PC-3 (cell line): ENCODE results near the gene UCK2.

Experiments used
- EZH2 ChIP-seq: fragments of 300-600 bp; sonication (generic); IDR thresholded peaks from one replicate; pipeline ENCODE4 v1.6.1; 2017; ENCODE audit warnings: antibody characterized with exemption, mild to moderate bottlenecking, low read length; ENCODE audit not compliant: unreplicated experiment
- EZH2phosphoT487 ChIP-seq: fragments of 300-600 bp; sonication (generic); IDR thresholded peaks from 2 replicates; pipeline ENCODE4 v1.6.1; 2018; ENCODE audit warnings: mild to moderate bottlenecking, antibody characterized with exemption, low read length, borderline replicate concordance
- TF ChIP-seq, protein P1 (sequence below): fragments of 300-600 bp; sonication (generic); conservative IDR thresholded peaks from 2 replicates; pipeline ENCODE4 v1.5.1; 2017; ENCODE audit warnings: antibody characterized with exemption, low read depth, mild to moderate bottlenecking, low read length

DNA sequence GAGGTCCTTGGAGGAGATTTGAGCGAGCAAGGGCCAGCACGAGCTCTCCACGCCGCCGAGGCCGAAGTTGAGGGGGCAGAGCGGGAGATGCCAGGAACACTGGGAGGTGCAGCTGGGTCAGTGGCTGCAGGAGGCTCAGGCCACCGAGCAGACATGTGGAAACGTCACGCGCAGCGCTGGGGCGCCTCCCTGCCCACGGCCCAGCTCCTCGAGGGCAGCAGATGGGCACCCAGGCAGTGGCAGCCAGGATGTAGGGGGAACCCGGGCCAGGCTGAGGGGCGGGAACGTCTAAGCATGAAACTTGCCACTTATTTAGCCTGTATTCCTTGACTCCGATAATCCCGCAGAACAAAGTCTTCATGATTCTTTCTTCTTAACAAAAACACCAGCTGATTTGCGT is 114.1 kb downstream of the UCK2 start:
- TF ChIP-seq, protein P1, sequence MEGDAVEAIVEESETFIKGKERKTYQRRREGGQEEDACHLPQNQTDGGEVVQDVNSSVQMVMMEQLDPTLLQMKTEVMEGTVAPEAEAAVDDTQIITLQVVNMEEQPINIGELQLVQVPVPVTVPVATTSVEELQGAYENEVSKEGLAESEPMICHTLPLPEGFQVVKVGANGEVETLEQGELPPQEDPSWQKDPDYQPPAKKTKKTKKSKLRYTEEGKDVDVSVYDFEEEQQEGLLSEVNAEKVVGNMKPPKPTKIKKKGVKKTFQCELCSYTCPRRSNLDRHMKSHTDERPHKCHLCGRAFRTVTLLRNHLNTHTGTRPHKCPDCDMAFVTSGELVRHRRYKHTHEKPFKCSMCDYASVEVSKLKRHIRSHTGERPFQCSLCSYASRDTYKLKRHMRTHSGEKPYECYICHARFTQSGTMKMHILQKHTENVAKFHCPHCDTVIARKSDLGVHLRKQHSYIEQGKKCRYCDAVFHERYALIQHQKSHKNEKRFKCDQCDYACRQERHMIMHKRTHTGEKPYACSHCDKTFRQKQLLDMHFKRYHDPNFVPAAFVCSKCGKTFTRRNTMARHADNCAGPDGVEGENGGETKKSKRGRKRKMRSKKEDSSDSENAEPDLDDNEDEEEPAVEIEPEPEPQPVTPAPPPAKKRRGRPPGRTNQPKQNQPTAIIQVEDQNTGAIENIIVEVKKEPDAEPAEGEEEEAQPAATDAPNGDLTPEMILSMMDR, result no peak
- no peak for TF ChIP-seq EZH2
- no peak for TF ChIP-seq EZH2phosphoT487
